DMS 273 treated with DMSO at 0.1 percent for 48 hours (cell line): ENCODE measurements around the gene OPN1MW.
"Not testable (repeated sequence)": the region's sequence is repeated elsewhere in the genome, so short reads cannot be mapped to it uniquely, and the experiment has no call there.

Experiments used
- DNase-seq: peaks from one replicate; lab custom pipeline; 2025; lab: John Stamatoyannopoulos, UW

Gene OPN1MW

GRCh38 chrX:154211057-154211456 is 28.7 kb downstream of the OPN1MW start:
- not testable (repeated sequence) for DNase-seq

- DNase-seq = not testable (repeated sequence)
These were observed 29.1 kb downstream of the OPN1MW start for GRCh38 chrX:154211499-154211898.

- not testable (repeated sequence) for DNase-seq
These were observed 37.1 kb downstream of the OPN1MW start, which contains the start of gene OPN1MW2 for GRCh38 chrX:154219456-154219855. TSS of gene OPN1MW2 (plus strand) at chrX:154219756. CDS start at chrX:154219816, 60 bp downstream.

GRCh38 chrX:154225292-154225691 is 42.9 kb downstream of the OPN1MW start:
- DNase-seq = not testable (repeated sequence)

- DNase-seq = not testable (repeated sequence)
These were observed 44.3 kb downstream of the OPN1MW start for GRCh38 chrX:154226706-154227105.

GRCh38 chrX:154231443-154231842 is 49.0 kb downstream of the OPN1MW start:
- not testable (repeated sequence) for DNase-seq

- not testable (repeated sequence) for DNase-seq
These were observed 51.2 kb downstream of the OPN1MW start for GRCh38 chrX:154233620-154234019.

- not testable (repeated sequence) for DNase-seq
These were observed 56.7 kb downstream of the OPN1MW start for GRCh38 chrX:154238939-154239559.

- not testable (repeated sequence) for DNase-seq
These were observed 57.6 kb downstream of the OPN1MW start for GRCh38 chrX:154239982-154240503.
